HG03108 (cell line): ENCODE results near the gene GNG12.

ENCODE experiments used
- ATAC-seq: cut with Tn5 transposase; IDR thresholded peaks from one replicate; pipeline ENCODE4 v1.9.1; 2021; ENCODE audit warnings: moderate library complexity; ENCODE audit not compliant: unreplicated experiment

Gene GNG12

DNA sequence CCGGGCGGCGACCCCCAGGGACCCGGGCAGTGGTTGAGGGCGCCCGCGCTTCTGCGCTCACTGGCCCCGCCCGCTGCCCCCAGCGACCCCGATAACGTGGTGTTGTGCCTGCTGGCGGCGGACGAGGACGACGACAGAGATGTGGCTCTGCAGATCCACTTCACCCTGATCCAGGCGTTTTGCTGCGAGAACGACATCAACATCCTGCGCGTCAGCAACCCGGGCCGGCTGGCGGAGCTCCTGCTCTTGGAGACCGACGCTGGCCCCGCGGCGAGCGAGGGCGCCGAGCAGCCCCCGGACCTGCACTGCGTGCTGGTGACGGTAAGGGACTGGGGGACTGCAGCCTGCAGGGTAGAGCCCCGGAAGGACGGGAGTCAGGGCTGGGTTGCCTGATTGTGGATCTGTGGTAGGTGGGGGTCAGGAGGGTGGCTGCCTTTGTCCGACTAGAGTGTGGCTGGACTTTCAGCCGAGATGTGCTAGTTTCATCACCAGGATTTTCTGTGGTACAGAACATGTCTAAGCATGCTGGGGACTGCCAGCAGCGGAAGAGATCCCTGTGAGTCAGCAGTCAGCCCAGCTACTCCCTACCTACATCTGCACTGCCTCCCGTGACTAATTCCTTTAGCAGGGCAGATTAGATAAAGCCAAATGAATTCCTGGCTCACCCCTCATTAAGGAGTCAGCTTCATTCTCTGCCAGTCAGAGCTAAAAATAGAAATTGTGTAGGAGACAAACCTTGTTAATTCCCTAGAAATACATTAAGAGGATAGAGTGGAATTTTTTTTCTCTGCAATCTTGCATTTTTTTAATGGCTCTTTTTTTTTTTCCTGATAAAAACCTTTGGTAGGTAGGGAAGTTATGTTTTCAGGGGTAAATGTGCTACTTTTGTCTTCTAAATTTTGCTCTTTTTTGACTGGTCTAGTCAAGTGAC, 146.7 kb downstream of the GNG12 start:
- peak; percentile 21 for ATAC-seq

DNA sequence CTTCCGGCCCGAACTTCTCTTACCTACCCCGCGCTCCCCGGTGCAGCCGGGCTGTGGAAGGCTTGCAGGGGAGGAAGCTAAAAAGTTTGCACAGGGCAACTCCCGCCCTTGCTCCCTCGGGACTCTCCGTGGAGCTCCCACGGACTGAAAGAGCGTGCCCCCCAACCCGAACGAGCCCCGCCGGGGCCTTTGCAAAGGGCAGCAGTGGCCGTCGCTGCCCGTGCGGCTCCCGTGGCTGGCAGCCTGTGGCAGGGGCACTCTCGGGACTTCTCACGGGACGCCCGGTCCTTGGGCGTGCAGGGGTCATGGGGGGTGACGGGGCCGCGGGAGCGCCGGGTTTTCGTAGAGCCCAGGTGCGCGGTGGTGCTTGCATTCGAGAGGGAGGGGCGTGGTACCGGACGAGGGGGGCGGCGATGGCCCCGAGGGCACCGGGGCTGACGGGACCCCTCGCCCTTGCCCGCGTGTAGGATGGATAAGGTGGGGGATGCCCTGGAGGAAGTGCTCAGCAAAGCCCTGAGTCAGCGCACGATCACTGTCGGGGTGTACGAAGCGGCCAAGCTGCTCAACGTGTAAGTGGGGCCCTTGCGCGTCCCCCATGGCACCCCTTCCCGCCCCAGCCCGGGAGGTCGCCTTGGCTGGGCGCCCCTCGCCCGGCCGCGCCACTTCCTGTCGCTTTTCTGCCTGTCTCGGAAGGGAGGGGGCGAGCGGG, 147.6 kb downstream of the GNG12 start:
- ATAC-seq: peak; percentile 9

DNA sequence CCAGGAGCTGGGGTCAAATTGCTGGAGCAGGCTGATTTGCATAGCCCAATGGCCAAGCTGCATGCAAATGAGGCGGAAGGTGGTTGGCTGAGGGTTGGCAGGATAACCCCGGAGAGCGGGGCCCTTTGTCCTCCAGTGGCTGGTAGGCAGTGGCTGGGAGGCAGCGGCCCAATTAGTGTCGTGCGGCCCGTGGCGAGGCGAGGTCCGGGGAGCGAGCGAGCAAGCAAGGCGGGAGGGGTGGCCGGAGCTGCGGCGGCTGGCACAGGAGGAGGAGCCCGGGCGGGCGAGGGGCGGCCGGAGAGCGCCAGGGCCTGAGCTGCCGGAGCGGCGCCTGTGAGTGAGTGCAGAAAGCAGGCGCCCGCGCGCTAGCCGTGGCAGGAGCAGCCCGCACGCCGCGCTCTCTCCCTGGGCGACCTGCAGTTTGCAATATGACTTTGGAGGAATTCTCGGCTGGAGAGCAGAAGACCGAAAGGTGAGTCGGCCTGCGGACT, 148.2 kb downstream of the GNG12 start, which contains the start of gene GADD45A:
TSS of gene GADD45A (plus strand) at position 135 of the 491 bp plus-strand sequence. CDS start at position 429, 294 bp downstream.
- ATAC-seq: peak; percentile 90

DNA sequence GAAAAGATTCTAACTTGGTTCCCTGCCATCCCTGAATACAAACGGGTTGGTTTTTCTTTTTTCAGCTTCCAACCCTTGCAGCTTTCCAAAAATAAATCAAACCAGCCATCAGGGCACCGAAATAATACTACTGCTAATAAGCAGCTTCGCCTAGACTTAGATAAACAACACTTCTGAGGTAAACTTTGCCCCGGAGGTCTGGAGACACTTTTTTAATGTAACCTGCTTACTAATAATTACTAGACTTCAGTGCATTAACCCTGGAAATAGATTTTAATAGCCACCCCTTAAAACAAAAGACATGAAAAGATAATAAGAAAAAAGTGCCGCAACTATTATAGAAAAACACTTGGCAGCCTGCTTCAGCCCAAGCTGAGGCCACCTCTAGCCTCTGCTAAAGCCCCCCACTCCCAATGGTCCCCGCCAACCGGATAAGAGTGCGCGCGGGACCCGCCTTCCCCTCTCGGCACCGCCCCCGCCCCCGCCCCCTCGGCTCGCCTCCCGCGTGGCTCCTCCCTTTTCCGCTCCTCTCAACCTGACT, 148.7 kb downstream of the GNG12 start:
- ATAC-seq: no peak

DNA sequence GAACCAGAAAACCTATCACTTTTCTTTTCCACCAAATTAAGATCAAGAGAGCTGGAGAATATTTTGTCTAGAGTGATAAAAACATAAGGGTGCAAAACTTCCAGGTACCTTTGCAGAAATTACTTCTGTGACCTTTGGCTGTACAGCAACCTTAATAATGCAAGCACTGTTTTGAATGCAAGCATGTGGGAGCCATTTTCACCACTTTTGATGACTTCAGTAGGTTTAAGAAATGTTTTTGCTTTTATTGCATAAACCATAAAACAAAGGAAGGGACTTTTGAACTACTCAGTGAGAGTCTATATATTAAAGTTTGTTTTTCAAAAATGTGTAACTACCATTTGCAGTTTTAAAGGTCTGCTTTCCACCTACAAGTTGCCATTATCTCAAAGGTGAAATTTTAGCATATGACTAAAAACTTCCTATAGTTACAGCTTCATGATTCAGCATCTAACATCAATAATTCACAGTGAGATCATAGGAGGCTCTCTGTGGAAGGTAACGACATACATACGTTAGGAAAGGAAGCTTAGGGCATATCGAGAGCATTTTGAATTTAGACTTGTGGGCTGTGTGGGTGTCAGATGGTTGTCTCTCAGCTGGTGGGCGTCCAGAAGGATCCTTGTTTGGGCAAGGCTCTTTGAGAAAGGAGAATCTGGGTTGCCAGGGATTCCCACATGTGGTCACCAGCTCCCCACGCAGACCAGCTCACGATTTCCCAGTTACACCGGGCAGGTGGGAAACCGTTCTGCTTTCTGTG, 149.3 kb downstream of the GNG12 start:
- no peak for ATAC-seq

DNA sequence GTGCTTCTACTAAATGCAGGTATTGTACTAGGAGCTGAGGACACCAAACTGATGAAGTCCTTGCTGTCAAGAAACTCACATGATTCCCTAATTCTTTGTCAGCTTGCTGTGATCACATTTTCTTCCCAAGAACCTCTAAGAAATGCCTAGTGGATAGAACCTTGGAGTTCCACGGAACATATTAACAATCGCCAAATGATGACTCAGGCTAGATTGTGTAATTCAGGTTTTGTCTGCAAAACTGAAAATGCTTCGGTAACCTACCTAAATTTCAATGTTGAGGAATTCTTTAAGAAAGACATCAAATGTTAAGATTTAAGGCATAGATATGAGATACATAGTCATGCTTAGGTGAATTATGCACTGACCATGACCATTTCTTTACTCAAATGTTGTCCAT, 150.0 kb downstream of the GNG12 start:
- no peak for ATAC-seq

DNA sequence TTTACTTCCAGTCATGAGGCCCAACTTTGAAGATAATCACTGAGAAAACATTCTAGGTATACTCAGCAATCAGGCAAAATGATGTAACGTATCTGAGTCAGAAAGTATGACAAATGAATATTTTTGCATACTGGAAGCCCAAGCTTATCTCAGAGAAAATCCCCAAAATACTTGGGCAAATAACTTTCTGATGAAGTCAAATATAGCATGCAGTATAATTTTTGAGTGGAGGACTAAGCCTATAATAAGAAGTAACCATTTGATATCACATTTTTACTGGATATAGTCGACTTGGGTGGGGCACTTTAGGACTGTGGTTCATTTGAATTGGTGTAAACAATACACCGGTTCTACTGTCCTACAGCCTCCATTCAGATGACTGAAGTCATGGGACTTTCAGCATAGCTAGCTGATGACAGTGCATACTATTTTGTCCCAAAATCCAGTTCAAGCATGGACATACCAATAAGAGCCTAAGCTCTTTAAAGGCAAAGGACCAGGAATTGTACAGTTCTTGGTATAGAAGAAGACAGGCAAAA, 150.5 kb downstream of the GNG12 start:
- ATAC-seq: no peak

DNA sequence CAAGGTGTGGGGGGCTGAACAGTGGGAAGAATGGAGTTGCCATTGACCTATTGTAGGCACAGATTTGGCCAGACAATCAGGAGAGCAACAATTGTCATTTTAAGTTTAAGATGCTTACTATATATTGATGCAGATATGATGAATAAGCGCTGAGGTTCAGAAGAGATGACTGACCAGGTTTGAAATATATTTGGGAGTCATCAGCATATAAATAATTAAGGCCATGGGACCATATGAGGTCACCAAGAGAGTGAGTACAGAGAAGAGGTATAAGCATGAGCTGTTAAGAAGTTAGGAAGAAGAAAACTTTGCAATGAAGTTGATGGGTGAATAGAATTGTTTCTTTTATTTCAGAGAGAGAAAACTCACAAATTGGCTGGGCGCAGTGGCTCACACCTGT, 152.8 kb downstream of the GNG12 start:
- no peak for ATAC-seq

DNA sequence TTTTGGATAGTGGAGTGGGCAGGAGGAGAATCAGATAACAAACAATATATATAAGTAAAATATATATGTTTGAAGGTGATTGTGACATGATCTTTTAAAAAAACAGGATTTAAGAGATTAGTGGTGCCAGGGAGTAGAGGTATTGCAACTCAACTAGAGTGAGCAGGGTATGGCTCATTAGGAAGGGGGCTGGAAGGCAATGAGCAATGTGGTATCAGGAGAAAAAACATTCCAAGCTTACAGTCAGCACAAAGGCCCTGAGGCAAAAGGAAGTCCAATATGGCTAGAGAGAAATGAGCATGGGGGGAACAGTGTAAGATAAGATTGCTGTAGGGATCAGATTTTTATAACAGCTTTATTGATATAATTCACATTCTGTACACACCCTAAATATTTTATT, 153.6 kb downstream of the GNG12 start:
- ATAC-seq: no peak

DNA sequence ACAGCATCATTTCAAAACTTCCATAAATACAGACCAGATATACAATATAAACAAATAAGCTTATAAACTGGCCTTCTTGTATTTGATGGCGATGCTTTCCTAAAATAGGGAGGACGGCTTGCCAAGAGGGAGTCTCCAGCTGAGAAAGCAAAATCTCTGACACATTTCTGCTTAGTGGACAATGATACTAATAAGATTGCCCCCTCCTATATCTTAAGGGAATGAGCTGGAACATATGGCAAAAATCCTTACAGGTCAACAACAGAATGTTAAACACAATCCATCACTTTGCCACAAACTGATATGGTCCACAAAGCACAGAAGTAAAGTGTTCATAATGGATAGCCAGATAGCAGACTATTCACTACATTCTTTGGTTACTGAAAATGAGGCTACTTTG, 155.3 kb downstream of the GNG12 start:
- ATAC-seq: no peak

DNA sequence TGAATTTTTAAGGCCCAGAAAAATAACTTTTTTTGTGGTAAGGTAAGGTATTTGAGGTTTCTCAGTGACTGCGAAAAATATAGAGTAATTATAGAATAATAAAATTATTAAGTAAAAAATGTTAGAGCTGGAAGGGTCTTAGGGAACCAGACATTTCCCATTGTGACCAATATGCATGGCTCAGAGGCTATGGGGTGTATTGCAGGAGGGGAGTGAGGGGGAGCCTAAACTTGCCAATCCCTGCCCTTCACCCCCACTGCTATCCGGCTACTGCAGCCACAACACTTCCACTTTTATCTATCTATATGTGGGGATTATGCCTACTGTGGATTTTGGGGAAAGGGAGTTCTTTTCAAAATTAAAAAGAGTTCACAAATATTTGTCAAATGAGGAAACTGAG, 155.9 kb downstream of the GNG12 start:
- ATAC-seq: no peak

DNA sequence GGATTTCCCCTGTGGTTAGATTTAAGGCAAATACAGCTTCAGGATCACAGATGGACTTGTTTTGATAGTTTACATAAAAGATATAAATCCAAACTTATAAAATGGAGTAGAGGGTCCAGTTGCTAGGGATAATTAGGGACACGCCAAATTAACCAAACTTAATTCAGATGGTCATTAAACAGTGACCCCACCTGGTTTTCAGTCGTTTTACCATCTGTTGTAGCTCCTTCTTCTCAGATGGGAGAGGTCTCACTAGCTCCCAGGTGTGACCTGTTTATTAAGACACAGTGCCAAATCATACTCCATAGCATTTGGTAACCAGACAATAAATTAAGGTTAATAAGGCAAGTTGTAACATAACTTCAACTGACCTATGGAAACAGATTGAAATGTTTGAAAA, 156.3 kb downstream of the GNG12 start:
- no peak for ATAC-seq

DNA sequence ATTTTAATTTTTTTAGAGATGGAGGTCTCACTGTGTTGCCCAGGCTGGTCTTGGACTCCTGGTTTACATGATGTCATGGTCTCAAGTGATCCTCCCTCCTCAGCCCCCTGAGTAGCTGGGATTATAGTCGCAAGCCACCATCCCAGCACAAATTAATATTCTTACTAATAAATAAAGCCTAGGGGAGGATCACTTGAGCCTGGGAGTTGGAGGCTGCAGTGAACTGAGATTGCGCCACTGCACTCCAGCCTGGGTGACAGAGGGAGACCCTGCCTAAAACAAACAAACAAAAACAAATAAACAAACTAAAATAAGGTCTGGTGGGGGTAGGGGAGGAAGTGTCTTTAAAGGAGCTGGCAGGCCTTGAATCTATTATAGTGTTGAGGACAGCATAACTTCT, 157.0 kb downstream of the GNG12 start:
- no peak for ATAC-seq

DNA sequence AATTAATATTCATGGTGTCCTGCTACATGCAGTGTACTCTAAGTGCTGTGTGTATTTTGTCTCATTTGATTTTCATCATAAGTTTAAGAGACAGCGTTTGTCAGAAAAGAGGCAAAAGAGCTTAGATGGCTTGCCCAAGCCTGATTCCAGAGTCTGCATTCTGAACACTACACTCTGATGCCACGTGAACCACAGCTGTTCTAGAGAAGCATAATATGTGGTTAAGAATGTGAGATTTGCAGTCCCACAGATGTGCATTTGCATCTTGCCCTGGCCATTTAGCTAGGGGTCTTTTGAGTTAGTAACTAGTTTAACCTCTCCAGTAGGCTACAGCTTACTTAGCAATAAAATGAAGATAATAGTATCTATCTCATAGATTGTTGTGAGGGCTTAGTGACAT, 157.5 kb downstream of the GNG12 start:
- ATAC-seq: peak; percentile 54

DNA sequence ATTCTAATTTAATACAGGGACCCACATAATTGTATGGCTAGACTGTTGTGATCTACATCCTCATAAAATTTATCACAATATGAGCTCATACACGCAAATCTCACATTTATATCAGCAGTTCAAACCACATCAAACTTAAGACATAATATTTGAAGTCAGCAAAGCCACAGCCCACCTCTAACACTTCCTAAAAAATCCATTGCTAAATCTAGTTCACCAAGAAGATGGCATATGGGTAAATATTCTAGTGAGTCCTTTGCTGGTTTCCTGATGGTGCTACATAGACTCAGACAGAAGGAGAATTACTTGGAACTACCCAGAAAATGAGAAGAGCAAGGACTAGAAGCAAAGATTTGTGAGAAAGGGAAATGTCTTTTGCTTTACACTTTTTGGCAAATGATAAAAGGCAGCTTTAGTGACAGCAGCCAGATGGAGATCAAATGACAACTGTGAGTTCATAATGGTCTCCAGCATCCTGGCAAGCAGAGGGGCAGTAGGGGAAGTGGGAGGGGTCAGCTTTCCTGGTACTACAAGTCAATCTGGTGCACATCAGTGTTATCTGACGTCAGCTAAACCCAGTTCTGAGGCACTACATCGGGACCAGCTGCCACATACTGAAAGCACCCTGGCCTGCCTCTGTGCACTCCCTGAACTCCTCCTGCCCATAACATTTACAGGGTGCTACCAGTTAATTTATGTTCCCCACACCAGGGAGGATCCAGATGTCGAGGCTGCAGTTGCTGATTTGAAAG, 158.8 kb downstream of the GNG12 start:
- ATAC-seq: no peak

DNA sequence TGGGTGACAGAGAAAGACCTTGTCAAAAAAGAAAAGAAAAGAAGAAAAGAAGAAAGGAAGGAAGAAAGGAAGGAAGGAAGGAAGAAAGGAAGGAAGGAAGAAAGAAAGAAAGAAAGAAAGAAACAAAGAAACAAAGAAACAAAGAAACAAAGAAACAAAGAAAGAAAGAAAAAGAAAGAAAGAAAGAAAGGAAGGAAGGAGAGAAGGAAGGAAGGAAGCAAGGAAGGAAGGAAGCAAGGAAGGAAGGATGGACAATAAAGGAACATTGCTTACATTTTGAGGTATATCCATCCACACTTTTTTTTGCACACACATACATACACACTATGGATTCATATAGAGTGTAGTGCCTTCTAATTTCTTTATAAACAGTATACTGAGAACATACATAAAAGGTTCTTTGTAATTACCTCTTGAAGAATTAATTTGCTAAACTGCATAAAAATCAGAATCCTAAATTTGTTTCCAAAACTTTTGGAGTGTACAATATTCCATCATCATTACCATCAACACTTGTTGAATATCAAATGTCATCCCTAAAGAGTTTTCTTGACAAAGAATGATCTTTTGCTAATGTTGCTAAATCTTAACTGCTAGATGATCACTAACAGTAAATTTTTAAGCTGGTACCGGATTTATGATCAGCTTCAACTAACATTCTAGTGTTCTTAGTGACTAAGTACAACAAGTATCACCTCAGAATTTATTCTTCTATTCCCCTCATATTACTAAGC, 159.6 kb downstream of the GNG12 start:
- no peak for ATAC-seq

DNA sequence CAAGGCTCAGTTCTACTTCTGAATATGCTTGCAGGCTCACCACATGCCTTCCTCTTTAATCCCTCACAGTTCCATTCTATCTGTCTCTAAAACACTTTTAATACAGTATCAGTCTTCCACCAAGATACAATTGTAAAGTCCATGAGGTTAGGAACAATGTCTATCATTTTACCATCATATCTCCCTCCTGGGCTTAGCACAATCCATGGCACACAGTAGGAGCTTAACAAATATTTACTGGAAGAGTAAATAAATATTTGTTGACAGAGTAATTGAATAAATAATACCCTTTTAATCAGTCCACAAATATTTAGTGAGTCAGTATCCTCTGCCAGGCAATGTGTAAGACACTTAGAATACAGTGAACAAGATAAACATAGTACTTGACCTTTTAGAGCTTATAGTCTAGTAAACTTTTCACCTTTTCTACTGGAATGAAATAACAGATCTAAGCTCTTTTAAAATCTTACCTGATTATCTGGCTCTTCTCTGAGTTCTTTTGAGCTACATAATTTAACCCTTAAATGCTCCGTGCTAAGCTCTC, 160.9 kb downstream of the GNG12 start:
- ATAC-seq: no peak

DNA sequence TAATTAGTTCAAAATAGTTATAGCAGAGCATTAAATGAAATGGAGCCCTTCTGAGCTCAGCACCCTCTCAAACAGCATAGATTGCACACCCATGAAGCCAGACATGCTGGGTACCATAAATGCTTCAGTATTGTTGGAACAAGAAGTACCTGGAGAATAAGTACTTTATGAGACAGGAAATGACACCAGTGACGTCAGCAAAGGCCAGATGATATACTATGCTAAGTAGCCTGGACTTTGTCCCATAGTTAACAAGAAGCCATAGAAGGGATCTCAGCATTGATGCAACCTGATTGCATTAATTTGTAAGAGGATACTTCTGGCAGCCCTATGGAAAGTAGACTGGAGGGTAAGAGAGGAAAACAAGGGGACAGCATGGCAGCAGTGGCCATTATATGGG, 164.6 kb downstream of the GNG12 start:
- no peak for ATAC-seq

DNA sequence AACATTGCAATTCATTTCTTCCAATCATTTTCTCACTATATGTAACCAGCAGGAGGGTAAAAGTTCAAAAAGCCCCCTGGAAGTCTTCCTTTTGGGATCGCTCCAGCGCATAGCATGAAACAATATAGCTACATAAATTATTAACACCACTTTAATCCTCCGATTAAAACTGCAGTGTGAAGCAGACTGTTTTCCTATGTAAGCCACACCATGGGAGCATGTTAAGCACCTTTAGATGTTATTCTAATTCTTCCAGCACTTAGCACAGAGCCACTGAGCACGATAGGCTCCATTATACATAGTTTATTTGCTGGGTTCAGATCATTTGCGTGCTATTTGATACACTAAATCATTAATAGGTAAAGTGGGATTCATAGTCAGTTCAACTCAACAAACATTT, 166.6 kb downstream of the GNG12 start:
- ATAC-seq: no peak
